Heart left ventricle (tissue), 16 donors: ENCODE data around the gene CCHCR1. TPM values are rescaled to one million over a fixed set of nuclear protein-coding genes. Genes with fewer than 3 reads are reported as not detected.

Source experiments
- ATAC-seq, 4 donors: fragments of 200-7000 bp; cut with Tn5 transposase; one replicate each; pipeline ENCODE4 v1.9.1; 2020 to 2022; ENCODE audit warnings: moderate library complexity in 4 of 4, mild to moderate bottlenecking in 3 of 4, moderate number of reproducible peaks in 1 of 4
- DNase-seq, 5 donors: peaks; one replicate each; pipeline ENCODE4 v3.0.0-alpha.2; 2020
- H3K27ac ChIP-seq, 12 donors: fragments of 200-600 bp; sonication (generic) in 4 of 12; one replicate each; pipeline versions ENCODE4 v1.5.0 to v1.8.0; 2016 to 2022; ENCODE audit warnings: mild to moderate bottlenecking in 2 of 12
- H3K27me3 ChIP-seq, 9 donors: fragments of 200-600 bp; sonication (generic) in 2 of 9; one replicate each; pipeline versions ENCODE4 v1.5.1 to v1.8.0; 2016 to 2022; ENCODE audit warnings: mild to moderate bottlenecking in 3 of 9
- H3K36me3 ChIP-seq, 9 donors: fragments of 200-600 bp; sonication (generic) in 2 of 9; one replicate each; pipeline versions ENCODE4 v1.5.0 to v1.8.0; 2018 to 2022; ENCODE audit warnings: mild to moderate bottlenecking in 2 of 9
- H3K4me1 ChIP-seq, 12 donors: fragments of 200-600 bp; sonication (generic) in 4 of 12; one replicate each; pipeline versions ENCODE4 v1.5.0 to v1.8.0; 2016 to 2022; ENCODE audit warnings: mild to moderate bottlenecking in 3 of 12
- H3K4me3 ChIP-seq, 12 donors: fragments of 200-600 bp; sonication (generic) in 4 of 12; one replicate each; pipeline versions ENCODE4 v1.5.0 to v1.8.0; 2017 to 2022; ENCODE audit warnings: mild to moderate bottlenecking in 9 of 12, moderate library complexity in 4 of 12
- H3K9me3 ChIP-seq, 12 donors: fragments of 200-600 bp; sonication (generic) in 4 of 12; one replicate each; pipeline versions ENCODE4 v1.5.0 to v1.8.0; 2016 to 2022; ENCODE audit warnings: mild to moderate bottlenecking in 1 of 12
- POLR2A ChIP-seq, 2 donors: fragments of 450-650 bp; IDR thresholded peaks; one replicate each; pipeline ENCODE4 v1.6.1; 2017; ENCODE audit warnings: antibody characterized with exemption in 2 of 2, mild to moderate bottlenecking in 2 of 2, moderate library complexity in 2 of 2
- WGBS, 4 donors: extraction: QIAGEN DNeasy Blood & Tissue Kit in 2 of 4; methylation state at CpG; one replicate each; pipeline versions ENCODE4 v1.1.5 to v1.1.7; 2013 to 2018; 5-methylcytosine and 5-hydroxymethylcytosine counted together
- intact Hi-C, 10 donors: fragments of 100-400 bp; cut with DNase I; formaldehyde crosslinking; loops; one replicate each; pipeline versions ENCODE4 v1.11.1 to v1.14.2; 2022
- polyA plus RNA-seq, 2 donors: library from polyadenylated mRNA; stranded (reverse); fragments of 200-250 nt; gene quantifications; one replicate each; pipeline ENCODE4 v1.2.3, GENCODE V29; 2013
- total RNA-seq, 9 donors: library from RNA; depleted of rRNA in 2 of 9; stranded (reverse); fragments of >200 nt in 2 of 9; fragmentation: NEBNext Ultra II Directional in 3 of 9; extraction: Animal tissue kit (Norgen Biotek cat#: 25700) in 3 of 9; gene quantifications; one replicate each; pipeline versions ENCODE4 v1.1.0 to v1.2.4, GENCODE V29; 2016 to 2023
- TF ChIP-seq, protein P1 (sequence below), 12 donors: fragments of 200-600 bp; sonication (generic) in 4 of 12; IDR thresholded peaks; one replicate each; pipeline versions ENCODE4 v1.5.0 to v1.8.0; 2018 to 2022; ENCODE audit warnings: antibody characterized with exemption in 12 of 12, mild to moderate bottlenecking in 5 of 12
- donor health status: ischemic (EF 13 %, LVEDD 7.1; RV severe dilation, severe dysfunction).
- donor health status: healthy with polysubstance abuse.
- donor health status: DM: no; HTN: yes; CAD: no.
- donor health status: DM: no; HTN: no; CAD: no.
- donor health status: ischemic (EF 25% LVEDD 6.9; RV normal size, moderate dysfunction).
- donor health status: ischemic (EF 25% LVEDD 5.7; RV mildly dilated, moderate dysfunction).
- donor health status: healthy.
- donor health status: DM: yes; HTN: yes; CAD: no.
- donor health status: ischemic (EF 35%, LVEDD 5.7; RV mildly dilated, moderate dysfunction).
- donor health status: nonischemic (EF 11% LVEDD 7.7; RV severe dilation, severe dysfunction).
- donor health status: DM: yes; HTN: yes; CAD: no.
- donor health status: PGD.
- donor health status: ischemic (EF 29% LVEDD 5.4; RV normal size, mild dysfunction).
- donor health status: nonischemic (EF 23%, LVEDD 6.1; RV moderate dilation, normal function).

CCHCR1 gene
- total and polyA plus RNA-seq, 11 donors, result 6.0 to 16.4 (median 10.4) TPM

DNA sequence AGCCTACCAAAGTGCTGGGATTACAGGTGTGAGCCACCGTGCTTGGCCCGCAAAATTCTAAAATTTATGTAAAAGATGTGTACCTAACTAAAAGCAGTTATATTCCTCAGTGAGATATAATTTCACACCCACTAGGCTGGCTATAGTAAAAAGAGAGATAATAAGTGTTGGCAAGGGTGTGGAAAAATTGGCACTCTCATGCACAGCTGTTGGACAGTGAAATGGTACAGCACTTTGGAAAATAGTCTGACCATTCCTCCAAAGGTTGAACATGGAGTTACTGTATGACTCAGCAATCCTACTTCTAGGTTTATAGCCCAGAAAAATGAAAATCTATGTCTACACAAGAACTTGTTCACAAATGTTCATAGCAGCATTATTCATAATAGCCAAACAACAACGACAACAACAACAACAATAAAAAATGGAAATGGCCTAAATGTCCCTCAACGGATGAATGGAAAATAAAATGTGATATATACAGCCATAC, 59.1 kb downstream of the CCHCR1 start:
- Histone ChIP-seq H3K4me1 (peaks cover 0 to 16% (median 7%) of the 10 kb centered on the region in 12 donors), H3K4me3 (no peak overlapping the region), H3K36me3 (no peaks in the 10 kb centered on the region), H3K27me3 (no peaks in the 10 kb centered on the region), H3K27ac (no peak overlapping the region), H3K9me3 (no peaks in the 10 kb centered on the region)
- DNase-seq (no peak), ATAC-seq (no peak)
- TF ChIP-seq POLR2A (IDR thresholded peaks at IDR 0.05), result no peak
- TF ChIP-seq, protein P1, sequence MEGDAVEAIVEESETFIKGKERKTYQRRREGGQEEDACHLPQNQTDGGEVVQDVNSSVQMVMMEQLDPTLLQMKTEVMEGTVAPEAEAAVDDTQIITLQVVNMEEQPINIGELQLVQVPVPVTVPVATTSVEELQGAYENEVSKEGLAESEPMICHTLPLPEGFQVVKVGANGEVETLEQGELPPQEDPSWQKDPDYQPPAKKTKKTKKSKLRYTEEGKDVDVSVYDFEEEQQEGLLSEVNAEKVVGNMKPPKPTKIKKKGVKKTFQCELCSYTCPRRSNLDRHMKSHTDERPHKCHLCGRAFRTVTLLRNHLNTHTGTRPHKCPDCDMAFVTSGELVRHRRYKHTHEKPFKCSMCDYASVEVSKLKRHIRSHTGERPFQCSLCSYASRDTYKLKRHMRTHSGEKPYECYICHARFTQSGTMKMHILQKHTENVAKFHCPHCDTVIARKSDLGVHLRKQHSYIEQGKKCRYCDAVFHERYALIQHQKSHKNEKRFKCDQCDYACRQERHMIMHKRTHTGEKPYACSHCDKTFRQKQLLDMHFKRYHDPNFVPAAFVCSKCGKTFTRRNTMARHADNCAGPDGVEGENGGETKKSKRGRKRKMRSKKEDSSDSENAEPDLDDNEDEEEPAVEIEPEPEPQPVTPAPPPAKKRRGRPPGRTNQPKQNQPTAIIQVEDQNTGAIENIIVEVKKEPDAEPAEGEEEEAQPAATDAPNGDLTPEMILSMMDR (IDR thresholded peaks at IDR 0.05), result no peak
- intact Hi-C loops, result no loop called here
- WGBS, 4 donors, result 84 to 97% (median 94%) methylated on average over 4 of the region's 4 CpGs

DNA sequence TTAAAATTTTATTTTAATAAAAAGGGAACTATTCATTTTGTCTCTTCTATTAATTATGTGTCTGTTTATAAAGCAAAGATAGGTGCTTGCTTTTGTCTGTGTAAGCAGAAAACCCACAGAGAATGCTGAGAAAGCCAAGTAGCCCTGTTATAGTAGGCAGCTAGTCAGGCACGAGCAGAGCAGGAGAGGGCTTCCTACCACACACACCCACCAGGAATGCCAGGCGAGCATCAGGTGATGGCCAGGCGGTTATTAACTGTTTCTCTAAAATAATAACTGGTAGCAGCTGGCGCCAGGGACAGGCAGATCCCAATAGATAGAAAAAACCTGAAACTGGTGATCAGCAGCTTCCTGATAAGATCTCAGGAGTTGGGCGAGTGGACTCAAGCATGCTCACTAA, 60.9 kb downstream of the CCHCR1 start:
- Histone ChIP-seq H3K27ac (no peak overlapping the region), H3K4me1 (peaks cover 0 to 20% (median 7%) of the 10 kb centered on the region in 12 donors), H3K4me3 (no peak overlapping the region), H3K36me3 (no peaks in the 10 kb centered on the region), H3K9me3 (no peaks in the 10 kb centered on the region), H3K27me3 (no peaks in the 10 kb centered on the region)
- DNase-seq (no peak), ATAC-seq (no peak)
- TF ChIP-seq, protein P1 (IDR thresholded peaks at IDR 0.05), result no peak
- TF ChIP-seq POLR2A (IDR thresholded peaks at IDR 0.05), result no peak
- intact Hi-C loops, result no loop called here
- 80 to 90% (median 85%) methylated on average over 5 of the region's 5 CpGs for WGBS, 4 donors

DNA sequence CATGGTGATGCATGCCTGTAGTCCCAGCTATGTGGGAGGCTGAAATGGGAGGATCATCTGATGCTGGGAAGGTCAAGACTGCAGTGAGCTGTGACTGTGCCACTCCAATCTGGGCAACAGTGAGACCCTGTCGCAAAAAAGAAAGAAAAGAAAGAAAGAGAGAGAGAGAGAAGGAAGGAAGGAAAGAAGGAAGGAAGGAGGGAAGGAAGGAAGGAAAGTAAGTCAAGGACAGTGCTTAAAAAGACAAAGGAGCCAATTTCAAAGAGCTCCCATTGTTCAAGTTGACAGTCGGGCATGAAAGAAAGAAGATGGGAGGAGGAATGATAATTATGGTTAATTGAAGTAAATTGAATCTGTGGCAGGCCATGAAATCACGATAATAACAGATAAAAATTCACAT, 61.4 kb downstream of the CCHCR1 start:
- Histone ChIP-seq H3K27ac (no peak overlapping the region), H3K36me3 (no peaks in the 10 kb centered on the region), H3K4me1 (peaks cover 0 to 20% (median 7%) of the 10 kb centered on the region in 12 donors), H3K9me3 (no peaks in the 10 kb centered on the region), H3K27me3 (no peaks in the 10 kb centered on the region), H3K4me3 (no peak overlapping the region)
- TF ChIP-seq, protein P1 (IDR thresholded peaks at IDR 0.05), result no peak
- TF ChIP-seq POLR2A (IDR thresholded peaks at IDR 0.05), result no peak
- intact Hi-C loops, result no loop called here
- DNase-seq (no peak), ATAC-seq (no peak)
- 71 to 78% (median 74%) methylated on average over 3 of the region's 3 CpGs for WGBS, 4 donors

DNA sequence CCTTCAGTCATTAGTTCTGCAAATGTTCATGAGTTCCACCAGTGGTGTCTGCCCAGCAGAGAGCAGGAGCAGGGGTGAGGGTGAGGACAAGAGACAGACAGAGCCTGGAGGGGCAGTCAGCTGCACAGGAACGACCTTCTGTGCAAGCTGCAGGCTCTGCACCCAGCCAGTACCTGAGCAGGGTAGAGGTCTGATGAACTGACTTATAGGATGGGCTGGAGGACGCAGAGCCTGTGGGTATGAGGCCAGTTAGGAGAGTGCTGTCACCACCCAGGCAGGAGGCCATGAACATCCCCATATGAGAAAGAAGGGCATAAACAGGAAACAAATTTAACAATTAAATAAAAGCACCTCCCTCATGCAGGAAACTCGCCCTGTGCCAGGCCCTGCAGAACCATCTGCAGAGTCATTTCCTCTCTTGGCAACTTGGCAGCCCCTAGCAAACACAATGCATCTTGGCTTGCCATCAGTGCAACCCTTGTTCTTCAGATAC, 63.2 kb downstream of the CCHCR1 start:
- 55 to 65% (median 56%) methylated on average over 3 of the region's 3 CpGs for WGBS, 4 donors
- Histone ChIP-seq H3K4me3 (no peak overlapping the region), H3K9me3 (no peaks in the 10 kb centered on the region), H3K4me1 (peaks cover 0 to 20% (median 7%) of the 10 kb centered on the region in 12 donors), H3K36me3 (no peaks in the 10 kb centered on the region), H3K27me3 (no peaks in the 10 kb centered on the region), H3K27ac (peak overlapping the region in 8 of 12 donors; percentile 7 to 67 (median 42))
- TF ChIP-seq, protein P1 (IDR thresholded peaks at IDR 0.05), result no peak
- no peak for TF ChIP-seq POLR2A (IDR thresholded peaks at IDR 0.05)
- no peak for DNase-seq
- intact Hi-C loops, result no loop called here
- ATAC-seq, result peak; percentile 22 to 49 (median 32)
